Activated T-helper 2 cell treated with anti-CD3 and anti-CD28 coated beads, Interferon-gamma antibody, Interleukin-2, Interleukin-4, amounts not matched to agents 10 μg/mL and 5 μg/mL and 100 μg/mL, durations not matched to agents 14 hours and 24 hours and 36 hours (primary cell): Measurements from ENCODE around the gene IFIT2. TPM values are rescaled to one million over a fixed set of nuclear protein-coding genes. Genes with fewer than 3 reads are reported as not detected.
"Not testable (repeated sequence)": the region's sequence is repeated elsewhere in the genome, so short reads cannot be mapped to it uniquely, and the experiment has no call there.

Experiments used
- DNase-seq: peaks from one replicate; pipeline ENCODE4 v3.0.0; 2021; ENCODE audit warnings: low spot score
- H3K27ac Mint-ChIP-seq: one replicate; pipeline ENCODE4 v1.8.0; 2021; ENCODE audit warnings: mixed read lengths
- H3K27me3 Mint-ChIP-seq: one replicate; pipeline ENCODE4 v1.8.0; 2021; ENCODE audit warnings: low read depth, mixed read lengths
- H3K36me3 Mint-ChIP-seq: one replicate; pipeline ENCODE4 v1.8.0; 2021; ENCODE audit warnings: low read depth, mixed read lengths
- H3K4me1 Mint-ChIP-seq: one replicate; pipeline ENCODE4 v1.8.0; 2021; ENCODE audit warnings: low read depth, mixed read lengths
- H3K4me3 Mint-ChIP-seq: one replicate; pipeline ENCODE4 v1.8.0; 2021; ENCODE audit warnings: low read depth, mild to moderate bottlenecking, moderate library complexity, mixed read lengths
- H3K9me3 Mint-ChIP-seq: one replicate; pipeline ENCODE4 v1.8.0; 2021; ENCODE audit warnings: mixed read lengths
- intact Hi-C: fragments of 100-400 bp; cut with micrococcal nuclease; formaldehyde crosslinking; loops from one replicate; pipeline ENCODE4 v1.15.1; 2023
- total RNA-seq: library from RNA; stranded (reverse); gene quantifications from 2 replicates; pipeline ENCODE4 v1.2.3, GENCODE V29; 2022

IFIT2 gene
- total RNA-seq, 1 donor from 2014 or later, result 0.82 TPM

- intact Hi-C loops, DNase-seq, H3K9me3 Mint-ChIP-seq, H3K4me3 Mint-ChIP-seq, H3K27ac Mint-ChIP-seq, H3K36me3 Mint-ChIP-seq: not testable (repeated sequence)
- Mint-ChIP-seq H3K4me1 (peaks cover 24% of the 10 kb centered on the region), H3K27me3 (peaks cover 46% of the 10 kb centered on the region)
These were observed 23.2 kb downstream of the IFIT2 start for GRCh38 chr10:89325081-89325480.

GRCh38 chr10:89325856-89326255 is 24.0 kb downstream of the IFIT2 start:
- DNase-seq, H3K27ac Mint-ChIP-seq, intact Hi-C loops, H3K4me3 Mint-ChIP-seq, H3K36me3 Mint-ChIP-seq, H3K9me3 Mint-ChIP-seq: not testable (repeated sequence)
- H3K27me3 Mint-ChIP-seq, result peaks cover 47% of the 10 kb centered on the region
- H3K4me1 Mint-ChIP-seq, result peaks cover 30% of the 10 kb centered on the region

- Mint-ChIP-seq H3K9me3 (peaks cover 4% of the 10 kb centered on the region), H3K27ac (peak within 1 kb of the TSS; percentile 19), H3K4me3 (peak within 1 kb of the TSS; percentile 81), H3K27me3 (peaks cover 44% of the 10 kb centered on the region), H3K36me3 (no peaks in the 10 kb centered on the region), H3K4me1 (peaks cover 38% of the 10 kb centered on the region)
- DNase-seq, result no peak
- intact Hi-C loops, result no loop called here
These were observed 26.1 kb downstream of the IFIT2 start, which contains the start of gene IFIT3 for GRCh38 chr10:89327803-89328441. Gene IFIT3 (plus strand): TSS chr10:89327997. CDS start chr10:89328074, 77 bp downstream.

GRCh38 chr10:89329151-89329550 is 27.3 kb downstream of the IFIT2 start:
- DNase-seq, result no peak
- H3K27ac Mint-ChIP-seq, result no peak overlapping the region
- H3K36me3 Mint-ChIP-seq, result peaks cover 4% of the 10 kb centered on the region
- H3K4me1 Mint-ChIP-seq, result peaks cover 51% of the 10 kb centered on the region
- intact Hi-C loops, result no loop called here
- H3K9me3 Mint-ChIP-seq, result peaks cover 3% of the 10 kb centered on the region
- peak overlapping the region; percentile 81 for H3K4me3 Mint-ChIP-seq
- H3K27me3 Mint-ChIP-seq, result peaks cover 32% of the 10 kb centered on the region

- H3K36me3 Mint-ChIP-seq, H3K9me3 Mint-ChIP-seq, intact Hi-C loops, H3K27ac Mint-ChIP-seq, DNase-seq: not testable (repeated sequence)
- peaks cover 31% of the 10 kb centered on the region for H3K27me3 Mint-ChIP-seq
- peaks cover 54% of the 10 kb centered on the region for H3K4me1 Mint-ChIP-seq
- peak overlapping the region; percentile 1 for H3K4me3 Mint-ChIP-seq
These were observed 28.2 kb downstream of the IFIT2 start for GRCh38 chr10:89330014-89330413.

GRCh38 chr10:89330537-89331212 is 28.8 kb downstream of the IFIT2 start:
- no peaks in the 10 kb centered on the region for H3K9me3 Mint-ChIP-seq
- intact Hi-C loops, result no loop called here
- peaks cover 38% of the 10 kb centered on the region for H3K27me3 Mint-ChIP-seq
- H3K4me1 Mint-ChIP-seq, result peaks cover 59% of the 10 kb centered on the region
- no peak overlapping the region for H3K27ac Mint-ChIP-seq
- peaks cover 8% of the 10 kb centered on the region for H3K36me3 Mint-ChIP-seq
- H3K4me3 Mint-ChIP-seq, result no peak overlapping the region
- DNase-seq, result no peak

- intact Hi-C loops, result loop anchor here (1.0 kb wide), 2 partner anchors 61 to 83 kb away; partner anchors contain the start of genes IFIT1 and IFIT5
- Mint-ChIP-seq H3K4me3 (peak overlapping the region; percentile 73), H3K27me3 (peaks cover 39% of the 10 kb centered on the region), H3K4me1 (peaks cover 59% of the 10 kb centered on the region)
- H3K27ac Mint-ChIP-seq, H3K9me3 Mint-ChIP-seq, DNase-seq, H3K36me3 Mint-ChIP-seq: not testable (repeated sequence)
These were observed 29.8 kb downstream of the IFIT2 start for GRCh38 chr10:89331487-89332122.

- DNase-seq, result peak; percentile 30
- peaks cover 61% of the 10 kb centered on the region for H3K4me1 Mint-ChIP-seq
- intact Hi-C loops, result loop anchor here (1.0 kb wide), 2 partner anchors 60 to 82 kb away; partner anchors contain the start of genes IFIT1 and IFIT5
- H3K9me3 Mint-ChIP-seq, result no peaks in the 10 kb centered on the region
- peaks cover 42% of the 10 kb centered on the region for H3K27me3 Mint-ChIP-seq
- H3K36me3 Mint-ChIP-seq, result peaks cover 8% of the 10 kb centered on the region
- peak overlapping the region; percentile 73 for H3K4me3 Mint-ChIP-seq
- H3K27ac Mint-ChIP-seq, result peak overlapping the region; percentile 68
These were observed 30.3 kb downstream of the IFIT2 start for GRCh38 chr10:89332123-89332633.

- Mint-ChIP-seq H3K36me3 (peaks cover 27% of the 10 kb centered on the region), H3K9me3 (no peaks in the 10 kb centered on the region), H3K27ac (no peak overlapping the region), H3K27me3 (peaks cover 39% of the 10 kb centered on the region), H3K4me1 (peaks cover 43% of the 10 kb centered on the region), H3K4me3 (no peak overlapping the region)
- intact Hi-C loops, result no loop called here
- DNase-seq, result no peak
These were observed 33.4 kb downstream of the IFIT2 start for GRCh38 chr10:89335226-89335625.

GRCh38 chr10:89336241-89336640 is 34.4 kb downstream of the IFIT2 start:
- H3K4me1 Mint-ChIP-seq, result peaks cover 36% of the 10 kb centered on the region
- H3K9me3 Mint-ChIP-seq, result no peaks in the 10 kb centered on the region
- intact Hi-C loops, result no loop called here
- H3K36me3 Mint-ChIP-seq, result peaks cover 32% of the 10 kb centered on the region
- no peak overlapping the region for H3K27ac Mint-ChIP-seq
- no peak overlapping the region for H3K4me3 Mint-ChIP-seq
- DNase-seq, result no peak
- H3K27me3 Mint-ChIP-seq, result peaks cover 38% of the 10 kb centered on the region

GRCh38 chr10:89337484-89337883 is 35.6 kb downstream of the IFIT2 start:
- Mint-ChIP-seq H3K36me3 (peaks cover 32% of the 10 kb centered on the region), H3K27me3 (peaks cover 43% of the 10 kb centered on the region), H3K27ac (no peak overlapping the region), H3K4me1 (peaks cover 33% of the 10 kb centered on the region), H3K4me3 (no peak overlapping the region), H3K9me3 (no peaks in the 10 kb centered on the region)
- no peak for DNase-seq
- intact Hi-C loops, result no loop called here

GRCh38 chr10:89338713-89339112 is 36.9 kb downstream of the IFIT2 start:
- intact Hi-C loops, result no loop called here
- peaks cover 54% of the 10 kb centered on the region for H3K27me3 Mint-ChIP-seq
- DNase-seq, result no peak
- no peaks in the 10 kb centered on the region for H3K9me3 Mint-ChIP-seq
- peaks cover 31% of the 10 kb centered on the region for H3K36me3 Mint-ChIP-seq
- H3K27ac Mint-ChIP-seq, result no peak overlapping the region
- H3K4me1 Mint-ChIP-seq, result peaks cover 21% of the 10 kb centered on the region
- no peak overlapping the region for H3K4me3 Mint-ChIP-seq
